Dendritic cell treated with granulocyte-macrophage colony-stimulating factor and Interleukin-4, amounts not matched to agents 40 ng/mL and 50 ng/mL, for 4 days (primary cell): ENCODE measurements around the gene PLEKHM1.
"Not testable (repeated sequence)": the region's sequence is repeated elsewhere in the genome, so short reads cannot be mapped to it uniquely, and the experiment has no call there.

ENCODE experiments used
- H3K27ac Mint-ChIP-seq: one replicate; pipeline ENCODE4 v1.8.0; 2022; ENCODE audit warnings: mild to moderate bottlenecking, mixed read lengths
- H3K27me3 Mint-ChIP-seq: one replicate; pipeline ENCODE4 v1.8.0; 2022; ENCODE audit warnings: mild to moderate bottlenecking, mixed read lengths
- H3K36me3 Mint-ChIP-seq: one replicate; pipeline ENCODE4 v1.8.0; 2022; ENCODE audit warnings: low read depth, mixed read lengths
- H3K4me1 Mint-ChIP-seq: one replicate; pipeline ENCODE4 v1.8.0; 2022; ENCODE audit warnings: low read depth, mixed read lengths
- H3K4me3 Mint-ChIP-seq: one replicate; pipeline ENCODE4 v1.8.0; 2022; ENCODE audit warnings: mild to moderate bottlenecking, moderate library complexity, mixed read lengths
- H3K9me3 Mint-ChIP-seq: one replicate; pipeline ENCODE4 v1.8.0; 2022; ENCODE audit warnings: mixed read lengths
- intact Hi-C: fragments of 100-400 bp; cut with micrococcal nuclease; formaldehyde crosslinking; loops from one replicate; pipeline ENCODE4 v1.15.0; 2022

Gene PLEKHM1

GRCh38 chr17:45441526-45442310 lies 48.8 kb downstream of the PLEKHM1 start:
- Mint-ChIP-seq H3K27me3 (no peaks in the 10 kb centered on the region), H3K36me3 (peaks cover 89% of the 10 kb centered on the region), H3K9me3 (no peaks in the 10 kb centered on the region), H3K27ac (no peak overlapping the region), H3K4me3 (no peak overlapping the region), H3K4me1 (peaks cover 12% of the 10 kb centered on the region)
- intact Hi-C loops = no loop called here

- H3K4me3 Mint-ChIP-seq, H3K27me3 Mint-ChIP-seq, intact Hi-C loops, H3K9me3 Mint-ChIP-seq, H3K27ac Mint-ChIP-seq: not testable (repeated sequence)
- H3K4me1 Mint-ChIP-seq = peaks cover 11% of the 10 kb centered on the region
- peaks cover 93% of the 10 kb centered on the region for H3K36me3 Mint-ChIP-seq
Observed at GRCh38 chr17:45440839-45441515, 49.5 kb downstream of the PLEKHM1 start.

GRCh38 chr17:45440161-45440778 lies 50.3 kb downstream of the PLEKHM1 start:
- H3K27ac Mint-ChIP-seq = no peak overlapping the region
- peaks cover 12% of the 10 kb centered on the region for H3K4me1 Mint-ChIP-seq
- H3K36me3 Mint-ChIP-seq = peaks cover 93% of the 10 kb centered on the region
- H3K9me3 Mint-ChIP-seq = no peaks in the 10 kb centered on the region
- intact Hi-C loops = no loop called here
- no peaks in the 10 kb centered on the region for H3K27me3 Mint-ChIP-seq
- no peak overlapping the region for H3K4me3 Mint-ChIP-seq

GRCh38 chr17:45438931-45439610 lies 51.5 kb downstream of the PLEKHM1 start:
- no peaks in the 10 kb centered on the region for H3K27me3 Mint-ChIP-seq
- H3K4me1 Mint-ChIP-seq = peaks cover 14% of the 10 kb centered on the region
- intact Hi-C loops = no loop called here
- H3K9me3 Mint-ChIP-seq = no peaks in the 10 kb centered on the region
- no peak overlapping the region for H3K27ac Mint-ChIP-seq
- no peak overlapping the region for H3K4me3 Mint-ChIP-seq
- peaks cover 93% of the 10 kb centered on the region for H3K36me3 Mint-ChIP-seq

GRCh38 chr17:45437465-45438283 lies 52.8 kb downstream of the PLEKHM1 start:
- Mint-ChIP-seq H3K9me3 (no peaks in the 10 kb centered on the region), H3K4me3 (no peak overlapping the region), H3K36me3 (peaks cover 89% of the 10 kb centered on the region), H3K27me3 (no peaks in the 10 kb centered on the region), H3K4me1 (peaks cover 27% of the 10 kb centered on the region), H3K27ac (no peak overlapping the region)
- intact Hi-C loops = no loop called here

GRCh38 chr17:45436625-45437464 lies 53.7 kb downstream of the PLEKHM1 start:
- H3K27ac Mint-ChIP-seq = no peak overlapping the region
- peaks cover 27% of the 10 kb centered on the region for H3K4me1 Mint-ChIP-seq
- H3K4me3 Mint-ChIP-seq = no peak overlapping the region
- H3K9me3 Mint-ChIP-seq = no peaks in the 10 kb centered on the region
- no peaks in the 10 kb centered on the region for H3K27me3 Mint-ChIP-seq
- peaks cover 90% of the 10 kb centered on the region for H3K36me3 Mint-ChIP-seq
- intact Hi-C loops = no loop called here

GRCh38 chr17:45436161-45436560 lies 54.4 kb downstream of the PLEKHM1 start:
- Mint-ChIP-seq H3K4me3 (no peak overlapping the region), H3K36me3 (peaks cover 90% of the 10 kb centered on the region), H3K4me1 (peaks cover 30% of the 10 kb centered on the region), H3K27me3 (no peaks in the 10 kb centered on the region), H3K9me3 (no peaks in the 10 kb centered on the region), H3K27ac (no peak overlapping the region)
- intact Hi-C loops = no loop called here

GRCh38 chr17:45435481-45435880 lies 55.0 kb downstream of the PLEKHM1 start:
- Mint-ChIP-seq H3K27me3 (no peaks in the 10 kb centered on the region), H3K4me3 (no peak overlapping the region), H3K4me1 (peaks cover 37% of the 10 kb centered on the region), H3K36me3 (peaks cover 90% of the 10 kb centered on the region), H3K9me3 (no peaks in the 10 kb centered on the region), H3K27ac (peak overlapping the region; percentile 2)
- intact Hi-C loops = no loop called here

- intact Hi-C loops = no loop called here
- Mint-ChIP-seq H3K9me3 (no peaks in the 10 kb centered on the region), H3K36me3 (peaks cover 82% of the 10 kb centered on the region), H3K4me1 (peaks cover 52% of the 10 kb centered on the region), H3K4me3 (peak overlapping the region; percentile 94), H3K27me3 (no peaks in the 10 kb centered on the region), H3K27ac (peak overlapping the region; percentile 91)
Observed at GRCh38 chr17:45433159-45433535, 57.4 kb downstream of the PLEKHM1 start.

GRCh38 chr17:45432405-45433158 lies 57.9 kb downstream of the PLEKHM1 start, which contains the start of gene ARHGAP27:
Gene ARHGAP27, minus strand, starts transcription at chr17:45432870. Its CDS starts 2,591 bp downstream, at chr17:45430279.
- Mint-ChIP-seq H3K4me1 (peaks cover 57% of the 10 kb centered on the region), H3K9me3 (no peaks in the 10 kb centered on the region), H3K27me3 (no peaks in the 10 kb centered on the region), H3K27ac (peak within 1 kb of the TSS; percentile 91), H3K4me3 (peak within 1 kb of the TSS; percentile 94), H3K36me3 (peaks cover 82% of the 10 kb centered on the region)
- intact Hi-C loops = no loop called here

GRCh38 chr17:45431531-45432404 lies 58.8 kb downstream of the PLEKHM1 start:
- H3K36me3 Mint-ChIP-seq = peaks cover 82% of the 10 kb centered on the region
- no peaks in the 10 kb centered on the region for H3K9me3 Mint-ChIP-seq
- intact Hi-C loops = no loop called here

More at GRCh38 chr17:45431531-45432404, 58.8 kb downstream of the PLEKHM1 start:
- Mint-ChIP-seq H3K27ac (peak overlapping the region; percentile 91), H3K4me3 (peak overlapping the region; percentile 94), H3K27me3 (no peaks in the 10 kb centered on the region), H3K4me1 (peaks cover 66% of the 10 kb centered on the region)
